Astrocyte (in vitro differentiated cells and primary cell): ENCODE results near the gene P4HB. TPM values are rescaled to one million over a fixed set of nuclear protein-coding genes. Genes with fewer than 3 reads are reported as not detected.

Source experiments
- DNase-seq: peaks from one replicate; pipeline ENCODE4 v3.0.0-alpha.2; 2010; ENCODE audit warnings: low read depth
- FAIRE-seq: peaks from 2 replicates; lab custom pipeline; 2011; peaks lifted over from hg19 to GRCh38; lab: Jason Lieb, UNC
- H2AFZ ChIP-seq: 2 replicates; pipeline ENCODE4 v1.6.0; 2012; ENCODE audit warnings: low read depth, low read length, inconsistent platforms
- H3K27ac ChIP-seq: 2 replicates; pipeline ENCODE4 v1.5.1; 2011; ENCODE audit warnings: low read depth, low read length, inconsistent platforms
- H3K27me3 ChIP-seq: 2 replicates; pipeline ENCODE4 v1.6.0; 2011; ENCODE audit warnings: low read length, inconsistent platforms; ENCODE audit not compliant: insufficient read depth
- H3K36me3 ChIP-seq: 2 replicates; pipeline ENCODE4 v1.5.1; 2011; ENCODE audit warnings: low read length, inconsistent platforms; ENCODE audit not compliant: insufficient read depth
- H3K4me1 ChIP-seq: 2 replicates; pipeline ENCODE4 v1.5.1; 2011; ENCODE audit warnings: low read length, inconsistent platforms; ENCODE audit not compliant: insufficient read depth
- H3K4me2 ChIP-seq: 2 replicates; pipeline ENCODE4 v1.6.0; 2012; ENCODE audit warnings: low read length, inconsistent platforms
- H3K4me3 ChIP-seq: 2 replicates; pipeline ENCODE4 v1.5.1; 2011; ENCODE audit warnings: low read depth, mild to moderate bottlenecking, low read length, inconsistent platforms; ENCODE audit not compliant: insufficient read depth
- H3K79me2 ChIP-seq: 2 replicates; pipeline ENCODE4 v1.6.0; 2012; ENCODE audit warnings: mild to moderate bottlenecking, low read length, inconsistent platforms; ENCODE audit not compliant: insufficient read depth
- H3K9ac ChIP-seq: 2 replicates; pipeline ENCODE4 v1.6.0; 2012; ENCODE audit warnings: mild to moderate bottlenecking, low read length, inconsistent platforms
- H3K9me3 ChIP-seq: 2 replicates; pipeline ENCODE4 v1.5.1; 2012; ENCODE audit warnings: low read depth, mild to moderate bottlenecking, low read length, inconsistent platforms; ENCODE audit not compliant: insufficient read depth
- H4K20me1 ChIP-seq: 2 replicates; pipeline ENCODE4 v1.6.0; 2012; ENCODE audit warnings: low read length, inconsistent platforms; ENCODE audit not compliant: insufficient read depth
- H3K27ac Mint-ChIP-seq: one replicate; pipeline ENCODE4 v1.8.0; 2021; ENCODE audit warnings: mild to moderate bottlenecking, mixed read lengths; ENCODE audit not compliant: unreplicated experiment
- H3K27me3 Mint-ChIP-seq: one replicate; pipeline ENCODE4 v1.8.0; 2021; ENCODE audit warnings: low read depth, mixed read lengths; ENCODE audit not compliant: unreplicated experiment
- H3K36me3 Mint-ChIP-seq: one replicate; pipeline ENCODE4 v1.8.0; 2021; ENCODE audit warnings: low read depth, mixed read lengths; ENCODE audit not compliant: unreplicated experiment
- H3K4me1 Mint-ChIP-seq: one replicate; pipeline ENCODE4 v1.8.0; 2021; ENCODE audit warnings: low read depth, mixed read lengths; ENCODE audit not compliant: unreplicated experiment
- H3K4me3 Mint-ChIP-seq: one replicate; pipeline ENCODE4 v1.8.0; 2021; ENCODE audit warnings: mild to moderate bottlenecking, moderate library complexity, mixed read lengths; ENCODE audit not compliant: unreplicated experiment
- H3K9me3 Mint-ChIP-seq: one replicate; pipeline ENCODE4 v1.8.0; 2021; ENCODE audit warnings: mild to moderate bottlenecking, mixed read lengths; ENCODE audit not compliant: unreplicated experiment
- CTCF ChIP-seq: IDR thresholded peaks from 2 replicates; pipeline ENCODE4 v1.5.1; 2011; ENCODE audit warnings: low read depth, mild to moderate bottlenecking, inconsistent platforms, low read length, moderate library complexity; ENCODE audit not compliant: insufficient read depth
- EZH2 ChIP-seq: IDR thresholded peaks from 2 replicates; pipeline ENCODE4 v1.6.1; 2012; ENCODE audit warnings: mild to moderate bottlenecking, low read length, inconsistent platforms; ENCODE audit not compliant: insufficient read depth
- total RNA-seq: library from RNA; stranded (reverse); gene quantifications from 2 replicates; pipeline ENCODE4 v1.2.1, GENCODE V29; 2021

The P4HB gene
- total RNA-seq, 1 donor from 2014 or later: 1,268 TPM

GRCh38 chr17:81888105-81888987 lies 28.0 kb upstream of the P4HB start:
- H3K4me3 ChIP-seq: no peak overlapping the region
- H3K9ac ChIP-seq: no peak overlapping the region
- Mint-ChIP-seq H3K36me3 (peaks cover 19% of the 10 kb centered on the region), H3K4me1 (peaks cover 31% of the 10 kb centered on the region), H3K27me3 (no peaks in the 10 kb centered on the region), H3K27ac (no peak overlapping the region), H3K9me3 (no peaks in the 10 kb centered on the region), H3K4me3 (peak overlapping the region; percentile 64)
- DNase-seq: no peak
- H2AFZ ChIP-seq: no peak overlapping the region
- H3K9me3 ChIP-seq: no peaks in the 10 kb centered on the region
- no peak for FAIRE-seq
- H3K4me1 ChIP-seq: peaks cover 37% of the 10 kb centered on the region
- no peak overlapping the region for H3K27ac ChIP-seq
- peaks cover 33% of the 10 kb centered on the region for H3K36me3 ChIP-seq
- H3K27me3 ChIP-seq: no peaks in the 10 kb centered on the region
- no peak for TF ChIP-seq EZH2
- TF ChIP-seq CTCF: no peak
- peaks cover 83% of the 10 kb centered on the region for H3K79me2 ChIP-seq
- H3K4me2 ChIP-seq: no peak overlapping the region
- peaks cover 65% of the 10 kb centered on the region for H4K20me1 ChIP-seq

GRCh38 chr17:81885869-81886548 lies 25.7 kb upstream of the P4HB start:
- no peaks in the 10 kb centered on the region for H3K27me3 ChIP-seq
- peak overlapping the region; percentile 48 for H3K9ac ChIP-seq
- Mint-ChIP-seq H3K27ac (peak overlapping the region; percentile 66), H3K9me3 (no peaks in the 10 kb centered on the region), H3K36me3 (peaks cover 22% of the 10 kb centered on the region), H3K4me1 (peaks cover 31% of the 10 kb centered on the region), H3K27me3 (no peaks in the 10 kb centered on the region), H3K4me3 (no peak overlapping the region)
- H3K9me3 ChIP-seq: no peaks in the 10 kb centered on the region
- no peak overlapping the region for H2AFZ ChIP-seq
- DNase-seq: peak; percentile 55
- H3K36me3 ChIP-seq: peaks cover 34% of the 10 kb centered on the region
- peaks cover 37% of the 10 kb centered on the region for H3K4me1 ChIP-seq
- H4K20me1 ChIP-seq: peaks cover 65% of the 10 kb centered on the region
- H3K79me2 ChIP-seq: peaks cover 71% of the 10 kb centered on the region
- peak overlapping the region; percentile 26 for H3K27ac ChIP-seq
- H3K4me2 ChIP-seq: peak overlapping the region; percentile 55
- no peak for FAIRE-seq
- TF ChIP-seq CTCF (no peak), EZH2 (no peak)
- H3K4me3 ChIP-seq: no peak overlapping the region
